HK-2 (cell line): ENCODE results near the gene RAI14.

Experiments
- DNase-seq: peaks from one replicate; pipeline ENCODE4 v3.0.0-alpha.2; 2018; ENCODE audit not compliant: unreplicated experiment

RAI14 gene

DNA sequence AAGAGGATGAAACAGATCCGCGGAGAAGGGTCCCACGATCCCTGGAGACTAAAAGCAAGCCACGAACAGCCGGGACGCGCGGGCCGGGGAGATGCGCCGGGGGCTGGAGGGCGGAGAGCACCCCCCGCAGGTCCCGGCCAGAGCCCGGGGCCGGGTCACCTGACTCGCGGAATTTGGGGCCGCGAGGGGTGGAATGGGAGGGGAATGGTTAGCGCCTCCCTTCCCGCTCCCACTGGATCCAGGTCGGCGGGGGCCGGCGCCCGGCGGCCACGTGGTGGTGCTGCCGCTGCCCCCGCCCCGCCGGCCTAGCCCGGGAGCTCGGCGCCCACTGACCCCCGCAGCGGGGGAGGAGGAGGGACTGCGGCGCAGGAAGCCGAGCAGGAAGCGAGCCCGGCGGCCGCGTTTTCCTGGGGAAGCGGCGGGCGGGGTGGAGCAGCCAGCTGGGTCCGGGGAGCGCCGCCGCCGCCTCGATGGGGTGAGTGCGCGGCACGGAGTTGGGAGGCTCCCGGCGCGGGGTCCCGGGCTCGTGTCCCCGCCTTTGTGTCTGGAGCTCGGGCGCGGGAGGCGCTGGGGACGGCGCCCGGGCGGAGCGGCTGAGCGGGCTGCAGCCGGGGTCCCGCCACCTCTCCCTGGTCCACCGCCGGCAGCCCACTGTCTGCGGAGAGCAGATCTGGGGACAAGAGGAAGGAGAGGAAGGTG is at the start of gene RAI14:
TSS of gene RAI14 (plus strand) at position 328 of the 699 bp plus-strand sequence. CDS start 30,592 bp downstream, outside the sequence.
- peak; percentile 86 for DNase-seq

DNA sequence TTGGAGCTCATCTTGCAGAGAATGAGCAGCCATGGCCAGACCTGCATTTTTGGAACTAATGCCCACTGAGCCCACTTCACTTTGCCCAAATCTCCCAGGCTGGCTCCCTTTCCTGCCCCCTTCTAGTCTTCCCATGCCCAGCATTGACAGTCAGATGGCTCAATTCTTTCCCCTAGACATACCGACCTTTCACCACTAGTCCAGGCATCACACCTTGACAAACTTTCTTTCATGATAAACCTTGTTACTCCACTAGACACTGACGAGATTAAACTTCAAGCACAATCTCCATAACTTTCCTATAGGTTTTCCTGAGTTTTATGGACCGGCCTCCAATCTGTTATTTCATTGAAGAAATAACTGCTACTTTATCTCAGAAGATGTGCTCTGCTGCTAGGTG is 47.8 kb upstream of the RAI14 start:
- no peak for DNase-seq

DNA sequence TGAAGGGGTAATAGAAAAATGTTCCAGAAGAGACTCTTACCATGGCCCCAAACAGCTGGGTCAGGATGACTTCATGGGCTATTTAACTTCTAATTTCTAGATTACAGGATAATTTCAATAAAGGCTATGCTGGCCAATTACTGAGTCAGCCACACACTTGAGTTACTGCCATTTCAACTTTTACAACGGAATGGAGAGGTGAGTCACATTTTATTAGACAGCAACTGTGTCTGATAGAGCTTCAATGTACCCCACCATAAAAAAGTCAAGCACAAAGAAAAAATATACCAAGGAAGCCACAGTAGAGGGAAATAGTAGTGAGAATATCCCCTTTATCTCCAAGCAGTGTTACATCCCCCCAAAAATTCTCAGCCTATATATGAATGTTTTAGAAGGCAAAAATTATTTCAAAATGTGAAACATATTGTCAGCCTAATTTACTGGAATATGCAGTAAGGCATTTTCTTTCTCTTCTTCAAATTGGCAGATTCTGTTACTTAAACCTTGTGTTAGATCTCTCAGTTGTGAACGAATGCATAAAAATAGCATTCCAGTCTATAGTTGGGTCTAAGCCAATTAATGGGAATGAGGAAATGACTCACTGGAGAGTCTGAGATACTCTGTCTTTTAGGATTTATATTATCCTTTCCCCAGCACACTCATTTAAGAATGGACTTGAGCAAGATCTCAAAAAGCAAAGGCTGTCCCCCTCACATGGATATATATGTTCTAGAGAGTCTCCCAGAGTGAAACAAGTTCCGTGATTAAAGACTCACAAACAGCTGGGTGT is 47.1 kb upstream of the RAI14 start:
- DNase-seq, result no peak

DNA sequence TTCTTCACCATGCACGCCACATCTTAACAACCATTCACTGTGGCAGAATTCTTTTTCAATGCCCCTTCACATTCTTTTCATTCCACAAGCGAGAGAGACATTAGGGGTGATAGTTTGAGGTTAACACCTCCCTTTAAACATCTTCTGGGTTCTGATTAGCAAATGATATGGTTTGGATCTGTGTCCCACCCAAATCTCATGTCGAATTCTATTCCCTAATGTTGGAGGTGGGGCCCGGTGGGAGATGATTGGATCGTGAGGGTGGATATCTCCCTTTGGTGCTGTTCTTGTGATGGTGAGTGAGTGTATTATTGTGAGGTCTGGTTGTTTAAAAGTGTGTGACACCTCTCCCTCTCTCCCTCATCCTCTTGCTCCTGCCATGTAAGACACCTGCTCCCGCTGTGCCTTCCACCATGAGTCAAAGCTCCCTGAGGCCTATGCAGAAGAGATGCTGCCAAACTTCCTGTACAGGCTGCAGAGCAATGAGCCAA is 46.1 kb upstream of the RAI14 start:
- DNase-seq, result peak; percentile 22

DNA sequence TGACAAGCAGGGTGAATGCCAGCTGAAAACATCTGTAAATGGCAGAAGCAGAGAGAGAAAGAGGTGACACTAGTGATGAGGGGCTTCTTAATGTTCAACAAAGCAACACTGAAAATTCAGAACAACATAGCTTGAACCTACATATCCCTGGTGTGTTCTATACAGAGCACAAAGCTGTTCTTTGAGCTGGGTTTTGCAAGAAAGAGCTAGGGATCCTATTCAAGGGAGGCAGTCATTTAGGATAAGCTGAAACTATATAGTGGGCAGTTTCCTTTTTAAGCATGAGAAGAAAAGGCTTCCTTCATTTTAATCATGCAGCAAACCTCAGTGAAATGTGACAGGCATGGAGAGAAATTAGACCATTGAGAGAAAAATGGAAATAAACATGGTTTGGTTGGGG is 45.6 kb upstream of the RAI14 start:
- no peak for DNase-seq

DNA sequence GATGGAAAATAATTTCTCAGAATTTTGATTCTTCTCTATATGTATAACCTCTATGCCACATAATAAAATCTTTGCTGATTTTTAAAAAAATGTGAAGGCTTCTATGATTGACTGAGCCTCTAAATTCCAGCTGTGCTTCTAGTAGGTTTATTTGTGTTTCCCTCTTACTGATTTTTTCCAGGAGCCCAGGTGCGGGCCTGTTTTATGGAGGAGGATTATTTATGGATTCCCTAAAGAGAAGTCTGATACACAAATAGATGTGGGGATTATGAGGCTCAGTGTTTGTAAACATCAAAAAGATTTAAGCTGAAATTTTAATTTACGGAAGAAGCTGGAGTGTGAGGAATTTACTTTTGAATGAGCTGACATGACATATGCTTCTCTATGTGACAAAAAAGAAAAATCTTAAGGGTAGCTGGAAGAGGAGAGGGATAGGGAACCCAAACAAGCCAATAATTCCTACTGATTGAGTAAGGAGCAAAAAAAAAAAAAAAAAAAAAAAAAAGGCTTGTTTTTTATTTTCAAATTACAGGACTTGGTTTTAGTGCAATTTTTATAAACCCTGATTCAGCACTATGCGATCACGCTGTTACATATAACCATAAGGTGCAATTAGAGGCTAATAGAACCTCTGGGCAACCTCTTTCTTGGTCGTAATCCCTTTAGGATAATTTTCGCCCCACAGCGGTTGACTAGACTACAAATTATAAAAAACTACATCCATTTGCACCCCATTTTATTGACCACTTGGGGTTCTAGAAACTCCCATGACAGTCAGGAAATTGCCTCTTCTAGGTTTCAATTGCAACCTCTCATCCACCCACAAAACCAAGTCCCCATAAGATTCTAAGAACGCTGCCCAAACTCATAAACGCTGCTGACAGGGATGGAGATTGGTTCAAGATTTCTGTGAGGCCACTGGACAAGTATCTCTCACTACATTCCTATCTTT is 44.4 kb upstream of the RAI14 start:
- DNase-seq, result no peak

DNA sequence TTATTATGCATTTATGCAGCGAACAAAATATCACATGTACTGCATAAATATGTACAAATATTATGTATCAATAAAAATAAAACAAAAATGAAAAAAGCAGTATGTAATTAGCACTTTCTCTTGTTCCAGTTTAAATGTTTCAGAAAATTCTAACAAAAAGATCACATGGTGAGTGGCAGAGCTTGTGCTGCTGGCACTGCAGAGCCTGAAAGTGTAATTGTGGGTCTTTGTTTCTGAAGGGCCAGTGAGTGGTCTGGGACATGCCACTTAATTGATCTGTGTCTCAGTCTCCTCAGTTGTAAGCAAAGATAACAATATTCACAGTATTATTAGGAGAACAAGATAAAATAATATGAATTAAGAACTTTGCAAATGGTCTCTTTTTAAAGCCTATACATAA is 39.5 kb upstream of the RAI14 start:
- DNase-seq, result no peak

DNA sequence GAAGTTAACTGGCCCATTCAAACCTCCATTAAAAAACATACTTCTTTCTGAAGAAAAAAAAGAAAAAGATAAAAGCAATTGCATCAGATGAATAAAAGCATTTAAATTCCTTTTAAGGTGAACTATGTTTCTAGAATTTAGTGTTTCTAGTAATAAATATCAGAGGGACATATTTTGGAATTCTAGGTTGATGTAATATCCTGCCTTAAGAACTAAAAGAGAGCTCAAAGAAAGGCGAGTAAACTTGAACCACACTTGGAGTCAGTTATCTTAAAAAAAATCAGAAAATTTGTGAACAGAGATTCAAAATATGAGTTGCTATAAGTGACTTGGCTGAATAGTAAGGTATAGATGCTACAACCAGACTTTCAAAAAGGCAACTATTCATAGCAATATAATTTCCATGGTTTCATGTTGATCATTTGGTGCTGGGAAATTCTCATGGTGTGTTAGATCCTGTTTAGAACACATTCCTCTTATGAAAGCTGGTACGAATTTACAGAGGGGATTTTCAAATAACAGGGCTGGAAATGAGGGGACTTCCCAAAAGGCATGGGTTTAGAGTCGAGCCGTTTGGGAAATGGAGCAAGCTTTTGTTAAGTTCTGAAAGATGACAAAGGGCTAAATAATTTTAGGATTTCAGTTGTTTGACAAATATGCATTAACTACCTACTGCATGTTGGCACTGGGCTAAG is 37.6 kb upstream of the RAI14 start:
- no peak for DNase-seq

DNA sequence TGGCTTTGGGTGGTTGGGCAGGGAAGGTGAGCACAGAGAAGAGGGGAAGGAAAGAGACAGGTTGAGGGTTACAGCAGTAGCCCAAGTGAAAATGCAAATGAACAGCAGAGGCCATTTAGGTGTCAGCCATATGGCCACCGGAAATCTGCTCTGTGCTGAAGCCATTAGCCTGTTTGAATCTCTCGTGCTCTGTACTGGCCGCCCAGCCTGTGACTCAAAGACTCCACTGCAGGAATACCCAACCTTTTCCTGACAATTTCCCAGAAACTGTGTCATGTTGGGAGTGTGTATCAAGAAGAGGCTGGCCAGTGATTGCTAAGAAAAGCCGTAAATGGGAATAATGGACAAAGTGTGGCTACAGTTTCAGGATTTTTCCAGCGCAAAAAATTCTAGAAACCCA is 35.9 kb upstream of the RAI14 start:
- DNase-seq, result no peak

DNA sequence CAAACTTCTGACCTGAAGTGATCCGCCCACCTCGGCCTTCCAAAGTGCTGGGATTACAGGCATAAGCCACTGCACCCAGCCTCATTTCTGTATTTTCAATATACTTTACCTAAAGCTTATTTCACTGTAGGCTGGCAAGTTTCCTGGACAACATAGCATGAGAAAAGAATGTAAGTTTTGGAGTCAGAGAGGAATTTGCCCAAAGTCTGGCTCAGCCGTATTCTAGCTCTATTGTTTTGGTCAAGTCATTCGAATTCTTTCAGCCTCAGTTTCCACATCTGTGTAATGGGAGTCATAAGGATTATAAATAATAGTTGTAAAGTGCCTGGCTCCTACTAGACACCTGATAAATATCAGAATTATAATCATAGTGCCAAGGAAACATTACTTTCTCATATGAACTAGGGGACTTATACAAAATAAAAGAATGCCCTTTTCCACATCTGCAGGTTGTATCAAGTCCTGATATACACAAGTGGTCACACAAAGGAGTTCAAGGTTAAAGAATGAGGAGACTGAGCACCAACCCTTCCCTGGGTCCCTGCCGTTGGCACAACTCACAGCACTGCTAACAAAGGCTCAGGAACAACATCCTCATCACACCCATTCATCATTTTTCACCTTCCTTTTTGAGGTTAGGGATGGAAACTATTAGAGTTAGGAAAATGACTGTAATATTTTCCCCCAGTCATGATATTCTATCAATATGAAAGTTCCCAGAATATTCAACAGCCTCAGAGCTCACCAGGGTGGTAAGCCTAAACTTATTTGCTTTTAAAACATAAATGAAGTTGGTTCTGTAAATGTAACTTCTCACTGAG is 34.6 kb upstream of the RAI14 start:
- DNase-seq, result no peak

DNA sequence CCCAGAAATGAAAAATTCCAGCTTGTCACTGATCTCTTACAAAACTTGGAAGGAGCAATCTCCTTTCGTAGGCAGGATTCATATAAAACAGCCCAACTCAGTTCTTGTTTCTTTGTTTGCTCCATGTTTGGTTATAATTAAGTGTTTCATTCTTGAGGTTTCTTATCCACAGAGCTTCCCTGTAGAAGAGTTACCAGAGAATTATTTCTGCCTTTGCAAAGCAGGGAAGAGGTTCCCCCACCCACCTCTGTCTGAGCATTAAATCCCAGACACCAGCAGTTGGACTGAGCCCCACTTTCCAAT is 34.1 kb upstream of the RAI14 start:
- no peak for DNase-seq

DNA sequence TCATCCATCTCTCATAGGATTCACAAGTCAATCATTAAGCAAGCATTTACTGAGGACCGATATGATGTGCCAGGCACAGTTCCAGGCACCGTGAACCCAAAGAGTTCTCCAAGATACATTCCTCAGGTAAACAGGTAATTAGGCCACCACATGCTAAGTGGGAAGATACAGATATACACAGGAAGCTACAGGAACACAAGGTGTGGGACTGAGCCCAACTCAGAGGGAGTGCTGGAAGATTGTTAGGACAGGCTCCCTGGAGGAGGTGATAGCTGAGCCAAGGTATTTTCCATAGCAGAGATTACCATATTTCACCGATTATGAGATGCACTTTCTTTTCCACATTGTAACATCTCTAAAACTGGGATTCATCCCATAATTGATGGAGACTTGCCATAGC is 31.4 kb upstream of the RAI14 start:
- no peak for DNase-seq

DNA sequence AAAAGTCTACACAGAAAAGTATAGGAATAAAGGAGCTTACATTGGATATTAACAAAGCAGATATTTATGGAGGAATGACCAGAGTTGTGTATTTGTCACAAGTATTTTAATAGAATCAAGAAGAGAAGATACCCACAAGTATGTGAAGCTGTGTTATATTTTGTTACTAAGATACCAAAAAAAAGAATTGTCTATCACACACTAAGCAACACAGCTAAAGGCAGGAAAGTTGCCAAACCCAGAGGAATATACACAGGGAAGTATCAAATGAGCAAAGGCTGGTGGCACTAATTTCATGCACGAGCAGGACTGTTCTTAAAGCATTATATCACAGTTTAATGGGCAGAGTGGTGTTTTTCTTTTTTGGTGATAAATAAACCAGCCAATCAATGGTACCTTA is 30.9 kb upstream of the RAI14 start:
- no peak for DNase-seq

DNA sequence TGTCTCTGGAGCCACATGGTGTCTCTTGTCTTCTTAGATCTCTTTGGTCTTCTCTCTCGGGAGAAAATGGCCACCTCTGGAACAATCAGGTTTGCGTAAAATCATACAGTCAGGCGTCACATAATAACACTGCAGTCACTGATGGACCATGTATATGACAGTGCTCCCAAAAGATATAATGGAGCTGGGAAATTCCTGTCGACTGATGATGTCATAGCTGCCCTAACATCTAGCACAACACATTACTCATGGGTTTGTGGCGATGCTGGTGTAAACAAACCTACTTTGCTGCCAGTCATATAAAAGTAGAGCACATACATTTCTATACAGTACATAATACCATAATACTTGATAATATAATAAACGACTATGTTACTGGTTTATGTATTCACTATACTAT is 30.1 kb upstream of the RAI14 start:
- DNase-seq, result no peak

DNA sequence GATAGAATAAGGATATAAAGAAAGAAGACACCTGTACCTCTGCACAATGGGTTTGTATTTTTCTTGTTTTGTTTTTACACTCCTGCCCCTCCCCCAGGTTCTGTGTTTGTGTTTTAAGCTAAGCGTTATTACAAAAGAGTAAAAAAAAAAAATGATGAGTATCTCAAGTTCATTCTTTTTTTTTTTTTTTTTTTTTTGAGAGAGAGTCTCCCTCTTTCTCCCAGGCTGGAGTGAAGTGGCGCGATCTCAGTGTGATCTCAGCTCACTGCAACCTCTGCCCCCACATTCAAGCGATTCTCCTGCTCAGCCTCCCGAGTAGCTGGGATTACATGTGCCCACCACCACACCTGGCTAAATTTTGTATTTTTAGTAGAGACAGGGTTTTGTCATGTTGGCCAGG is 29.4 kb upstream of the RAI14 start:
- no peak for DNase-seq

DNA sequence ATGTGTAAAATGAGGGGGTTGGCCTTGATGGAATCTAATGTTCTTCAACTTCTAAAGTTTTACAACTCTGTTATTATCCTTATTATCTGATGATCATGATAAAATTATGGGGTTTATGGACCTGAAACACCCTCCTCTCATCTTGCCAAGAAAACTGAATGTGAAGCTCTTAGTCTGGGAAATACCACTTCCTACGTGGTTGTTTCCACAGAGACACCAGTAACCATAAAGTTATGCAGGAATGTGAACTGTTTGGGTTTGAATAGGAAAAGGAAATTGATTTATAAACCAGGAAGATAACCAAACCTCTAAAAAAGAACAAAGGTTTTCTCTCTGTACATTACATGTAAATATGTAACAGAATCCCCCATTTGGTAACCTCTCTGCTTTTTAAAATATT is 28.3 kb upstream of the RAI14 start:
- DNase-seq, result no peak

DNA sequence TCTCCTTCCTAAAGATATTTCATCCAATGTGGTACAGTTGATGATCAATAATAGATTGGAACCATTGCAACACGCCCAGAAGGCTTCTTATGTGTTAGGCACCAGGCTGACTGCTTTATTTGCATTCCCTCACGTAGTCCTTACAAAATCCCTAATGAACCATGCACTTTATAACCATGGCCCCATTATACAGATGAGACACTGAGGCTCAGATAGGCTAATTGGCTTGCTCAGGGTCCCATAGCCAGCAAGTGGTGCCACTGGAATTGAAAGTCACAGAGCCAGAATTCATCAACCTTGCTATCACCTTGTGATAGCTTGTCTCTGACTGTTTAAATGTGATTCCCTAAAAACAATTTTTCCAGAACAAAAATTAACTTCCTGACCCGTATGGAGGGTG is 27.8 kb upstream of the RAI14 start:
- no peak for DNase-seq

DNA sequence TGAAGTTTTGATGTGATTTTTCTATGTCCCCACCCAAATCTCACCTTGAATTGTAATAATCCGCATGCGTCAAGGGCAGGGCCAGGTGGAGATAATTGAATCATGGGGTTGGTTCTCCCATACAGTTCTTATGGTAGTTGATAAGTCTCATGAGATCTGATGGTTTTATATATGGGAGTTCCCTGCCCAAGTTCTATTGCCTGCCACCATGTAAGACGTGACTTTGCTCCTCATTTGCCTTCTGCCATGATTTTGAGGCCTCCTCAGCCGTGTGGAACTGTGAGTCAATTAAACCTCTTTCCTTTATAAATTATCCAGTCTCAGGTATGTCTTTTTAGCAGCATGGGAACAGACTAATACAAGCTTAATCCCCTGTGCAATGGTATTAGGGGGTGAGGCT is 25.5 kb upstream of the RAI14 start:
- no peak for DNase-seq

DNA sequence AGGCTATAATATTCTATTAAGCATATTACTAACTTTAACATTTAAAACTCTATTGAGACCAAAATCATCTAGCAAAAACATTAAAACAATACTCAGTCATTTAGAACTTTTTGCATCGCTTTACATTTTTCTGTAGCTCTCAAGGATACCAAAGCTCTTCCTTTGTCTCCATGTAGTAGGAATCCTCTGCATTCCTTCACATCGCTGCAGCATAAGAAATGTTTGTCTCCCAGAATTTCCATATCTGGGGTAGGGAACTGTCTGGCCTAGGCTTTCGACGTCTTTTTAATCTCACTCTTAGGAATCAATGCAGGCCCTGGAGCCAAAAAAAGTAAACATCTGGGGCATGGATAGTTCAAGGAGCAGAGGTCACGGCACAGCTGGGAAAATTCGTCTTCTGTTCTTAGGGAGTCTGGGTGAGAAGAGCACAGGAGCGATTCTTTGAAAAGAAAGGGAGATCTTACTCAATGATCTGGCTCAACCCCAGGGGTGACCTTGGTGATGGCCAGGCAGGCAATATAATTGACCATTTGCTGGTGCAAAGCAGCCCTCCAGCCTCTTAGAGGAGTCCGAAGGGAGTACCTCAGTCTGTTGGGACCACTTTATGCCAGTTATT is 23.2 kb upstream of the RAI14 start:
- DNase-seq, result no peak

DNA sequence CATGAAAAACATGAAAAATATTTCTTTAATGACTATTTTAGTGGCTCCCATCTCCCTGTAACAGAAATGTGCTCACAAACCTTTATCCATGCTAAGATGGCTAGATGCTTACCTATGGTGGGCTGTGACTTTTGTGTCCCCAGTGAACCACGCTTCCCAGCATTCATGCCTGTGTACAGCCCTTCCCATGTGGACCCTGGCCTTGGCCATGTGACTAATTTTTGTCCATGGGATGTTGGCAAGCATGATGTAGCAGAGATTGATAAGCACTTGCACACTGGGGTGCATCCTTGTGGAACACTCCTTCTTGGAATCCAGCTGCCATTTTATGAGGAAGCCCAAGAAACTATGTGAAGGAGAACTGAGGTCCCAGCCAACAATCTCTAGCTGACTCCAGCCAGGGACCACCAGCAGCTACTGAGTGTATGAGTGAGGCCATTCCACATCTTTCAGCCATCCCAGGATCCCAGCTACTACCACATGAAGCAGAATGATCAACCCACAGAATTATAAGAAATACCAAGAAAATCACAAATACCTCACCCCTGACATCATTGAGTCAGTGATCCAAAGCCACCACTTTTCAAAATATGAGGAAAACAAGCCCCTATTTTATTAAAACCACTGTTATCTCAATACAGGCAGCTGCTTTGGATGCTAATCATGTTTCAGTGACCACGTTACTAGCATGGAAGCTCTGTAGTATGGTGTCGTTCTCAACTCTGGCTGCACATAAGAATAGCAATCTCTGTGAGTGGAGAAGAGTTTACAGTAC is 16.1 kb upstream of the RAI14 start:
- no peak for DNase-seq
